Ovary (tissue), 9 donors: ENCODE measurements around the gene TMIGD1. TPM values are rescaled to one million over a fixed set of nuclear protein-coding genes. Genes with fewer than 3 reads are reported as not detected.

Source experiments
- DNase-seq, 5 donors: peaks; one replicate each; pipeline ENCODE4 v3.0.0-alpha.2; 2019 to 2020
- H3K27ac ChIP-seq, 2 donors: fragments of 200-600 bp; one replicate each; pipeline versions ENCODE4 v1.5.1 to v1.8.0; 2019 to 2022
- H3K27me3 ChIP-seq: fragments of 200-600 bp; one replicate; pipeline ENCODE4 v1.8.0; 2022
- H3K36me3 ChIP-seq: fragments of 200-600 bp; sonication (generic); one replicate; pipeline ENCODE4 v1.5.1; 2019
- H3K4me1 ChIP-seq: one replicate; pipeline ENCODE4 v1.8.1; 2013; ENCODE audit warnings: mild to moderate bottlenecking, moderate library complexity; ENCODE audit not compliant: insufficient read depth
- H3K4me3 ChIP-seq: fragments of 200-600 bp; sonication (generic); one replicate; pipeline ENCODE4 v1.5.1; 2017
- H3K9me3 ChIP-seq, 2 donors: fragments of 200-600 bp in 1 of 2; sonication (generic) in 1 of 2; one replicate each; pipeline versions ENCODE4 v1.5.1 to v1.8.1; 2013 to 2019; ENCODE audit warnings: mild to moderate bottlenecking in 1 of 2, moderate library complexity in 1 of 2
- CTCF ChIP-seq, 3 donors: fragments of 450-650 bp in 2 of 3; fragments of 200-600 bp in 1 of 3; IDR thresholded peaks; one replicate each; pipeline versions ENCODE4 v1.5.1 to v1.8.0; 2016 to 2022; ENCODE audit warnings: antibody characterized with exemption in 3 of 3, mild to moderate bottlenecking in 1 of 3
- EP300 ChIP-seq: sonication (generic); formaldehyde crosslinking; IDR thresholded peaks from one replicate; pipeline ENCODE4 v1.6.1; 2017; ENCODE audit warnings: antibody characterized with exemption
- POLR2A ChIP-seq: fragments of 450-650 bp; IDR thresholded peaks from one replicate; pipeline ENCODE4 v1.6.1; 2017; ENCODE audit warnings: antibody characterized with exemption, mild to moderate bottlenecking, moderate library complexity
- WGBS, 3 donors: extraction: QIAGEN DNeasy Blood & Tissue Kit in 1 of 3; methylation state at CpG; one replicate each; pipeline versions ENCODE4 v1.1.5 to v1.1.7; 2013 to 2017; 5-methylcytosine and 5-hydroxymethylcytosine counted together
- intact Hi-C, 4 donors: fragments of 100-400 bp; cut with DNase I; formaldehyde crosslinking; loops; one replicate each; pipeline versions ENCODE4 v1.11.0 to v1.15.1; 2022 to 2023
- polyA plus RNA-seq, 2 donors: library from polyadenylated mRNA; stranded (reverse); fragments of 200-250 nt in 1 of 2; fragments of 350-450 nt in 1 of 2; fragmentation: Illumina TruSeq in 1 of 2; extraction: RNeasy Lipid Tissue Mini Kit (QIAGEN cat#74804) in 1 of 2; gene quantifications; one replicate each; pipeline ENCODE4 v1.2.3, GENCODE V29; 2013 to 2014
- total RNA-seq, 7 donors: library from RNA; depleted of rRNA in 2 of 7; stranded (reverse); fragments of >200 nt in 2 of 7; fragmentation: NEBNext Ultra II Directional in 3 of 7; extraction: Animal tissue kit (Norgen Biotek cat#: 25700) in 3 of 7; gene quantifications; one replicate each; pipeline versions ENCODE4 v1.1.0 to v1.2.4, GENCODE V29; 2016 to 2023
- donor health status: DM: no; HTN: no; CAD: no; lungs with moderate emphysema.
- donor health status: DM: no; HTN: no; CAD: no.
- donor health status: Bipolar disorder and iron deficiency.
- donor health status: DM: yes; HTN: yes; CAD: no.
- donor health status: DM: no; HTN: no; CAD: no.
- donor health status: DM: yes; HTN: yes; CAD: no.

Gene TMIGD1
- total and polyA plus RNA-seq, 9 donors = 0.36 TPM; not detected in 8

GRCh38 chr17:30300818-30301217 is 33.0 kb downstream of the TMIGD1 start:
- Histone ChIP-seq H3K4me3 (no peak overlapping the region), H3K9me3 (no peaks in the 10 kb centered on the region), H3K36me3 (no peaks in the 10 kb centered on the region), H3K27ac (no peak overlapping the region), H3K27me3 (no peaks in the 10 kb centered on the region), H3K4me1 (no peaks in the 10 kb centered on the region)
- TF ChIP-seq POLR2A (no peak), CTCF (IDR thresholded peaks at IDR 0.05) (no peak), EP300 (no peak)
- intact Hi-C loops = no loop called here
- no peak for DNase-seq

GRCh38 chr17:30299000-30299399 is 34.9 kb downstream of the TMIGD1 start:
- Histone ChIP-seq H3K9me3 (no peaks in the 10 kb centered on the region), H3K27ac (no peak overlapping the region), H3K36me3 (no peaks in the 10 kb centered on the region), H3K4me1 (no peaks in the 10 kb centered on the region), H3K4me3 (no peak overlapping the region), H3K27me3 (no peaks in the 10 kb centered on the region)
- WGBS, 3 donors = 43 to 64% (median 55%) methylated on average over 1 of the region's 1 CpG
- DNase-seq = no peak
- intact Hi-C loops = no loop called here
- TF ChIP-seq POLR2A = no peak
- TF ChIP-seq CTCF (IDR thresholded peaks at IDR 0.05) = no peak
- no peak for TF ChIP-seq EP300

- no peak for DNase-seq
- Histone ChIP-seq H3K36me3 (no peaks in the 10 kb centered on the region), H3K27ac (no peak overlapping the region), H3K4me3 (no peak overlapping the region), H3K4me1 (no peaks in the 10 kb centered on the region), H3K9me3 (no peaks in the 10 kb centered on the region), H3K27me3 (no peaks in the 10 kb centered on the region)
- WGBS, 3 donors = 92 to 98% (median 94%) methylated on average over 4 of the region's 4 CpGs
- intact Hi-C loops = no loop called here
- TF ChIP-seq CTCF (IDR thresholded peaks at IDR 0.05) = no peak
- TF ChIP-seq POLR2A = no peak
- TF ChIP-seq EP300 = no peak
These were observed 36.1 kb downstream of the TMIGD1 start for GRCh38 chr17:30297715-30298114.

GRCh38 chr17:30296499-30297080 is 37.3 kb downstream of the TMIGD1 start:
- H3K4me1 ChIP-seq = no peaks in the 10 kb centered on the region
- H3K27ac ChIP-seq = no peak overlapping the region
- DNase-seq = no peak
- no peaks in the 10 kb centered on the region for H3K9me3 ChIP-seq
- 50 to 62% (median 60%) methylated on average over 5 of the region's 5 CpGs for WGBS, 3 donors
- TF ChIP-seq POLR2A = no peak
- no peak for TF ChIP-seq CTCF (IDR thresholded peaks at IDR 0.05)
- no peak for TF ChIP-seq EP300
- intact Hi-C loops = no loop called here
- no peak overlapping the region for H3K4me3 ChIP-seq
- H3K36me3 ChIP-seq = no peaks in the 10 kb centered on the region
- no peaks in the 10 kb centered on the region for H3K27me3 ChIP-seq
